ENCODE data around the gene GSK3A. TPM values are rescaled to one million over a fixed set of nuclear protein-coding genes. Genes with fewer than 3 reads are reported as not detected.

Gene GSK3A
- total and polyA plus RNA-seq, 9 of the 15 experiments (the other 6 are each of a cell fraction or from before 2014, with no cell fraction given) = 0.62 to 90.7 (median 33.3) TPM

DNA sequence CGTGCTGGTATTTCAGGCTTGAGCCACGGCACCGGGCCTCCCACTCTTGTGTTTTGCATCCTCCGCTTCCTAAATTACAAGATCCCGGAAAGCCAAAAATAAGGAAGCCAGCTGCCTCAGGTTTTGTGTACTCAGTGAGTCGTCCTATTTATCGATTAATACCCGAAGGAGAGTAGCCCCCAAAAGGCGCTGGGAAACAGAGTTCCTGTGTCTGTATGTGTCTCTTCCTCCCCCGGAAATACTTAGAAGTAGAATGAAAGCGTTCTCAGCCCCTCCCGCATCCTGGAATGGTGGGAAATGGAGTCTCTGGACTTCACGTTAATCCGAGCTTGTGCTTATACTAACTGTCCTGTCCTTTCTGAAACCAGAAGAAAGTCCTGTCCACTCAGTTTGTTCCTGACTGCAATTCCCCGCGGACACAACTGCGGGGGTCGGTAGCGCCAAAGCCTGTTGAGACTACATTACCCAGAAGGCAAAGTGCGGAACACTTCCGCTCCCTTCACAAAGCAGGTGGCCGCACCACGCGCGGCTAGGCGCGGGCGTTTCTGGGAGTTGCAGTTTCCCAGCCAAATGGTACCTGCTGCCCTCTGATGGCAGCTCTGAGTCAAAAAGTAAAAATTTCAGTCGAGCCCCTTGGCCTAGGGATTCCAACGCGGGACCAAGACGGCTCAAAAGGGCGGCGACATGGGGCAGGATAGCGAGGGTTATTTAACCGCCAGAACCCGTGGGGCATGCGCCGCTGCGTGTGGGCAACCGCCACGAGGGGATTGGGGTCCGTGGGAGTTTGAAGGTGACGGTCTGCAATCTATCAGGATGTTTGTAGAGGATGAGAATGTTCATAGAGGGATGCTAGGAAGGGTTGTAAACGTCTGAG lies 2.2 kb upstream of the GSK3A start (continued):
- TF ChIP-seq BRCA1 (IDR thresholded peaks at IDR 0.05) (no peak), BRCA1 (CRISPR knock-in tag; IDR thresholded peaks at IDR 0.05) (no peak), RFX7 (CRISPR knock-in tag; IDR thresholded peaks at IDR 0.05) (no peak), ILK (tag; IDR thresholded peaks at IDR 0.05; ENCODE audit: borderline replicate concordance, low read depth) (no peak), NONO (IDR thresholded peaks at IDR 0.05; ENCODE audit: low read depth in 2 of 2, low read length in 1 of 2) (no peak), SIN3A (IDR thresholded peaks at IDR 0.05; ENCODE audit: borderline replicate concordance in 2 of 2, control insufficient read depth in 1 of 2, low read depth in 2 of 2, low read length in 2 of 2) (no peak; a peak in 2 of 4 replicates), ELF2 (CRISPR knock-in tag; IDR thresholded peaks at IDR 0.05) (peak; percentile 93), JUND (IDR thresholded peaks at IDR 0.05; ENCODE audit: borderline replicate concordance, low read depth, low read length) (peak; percentile 57; the same call in 1 of the 2 replicates), JUND (tag; IDR thresholded peaks at IDR 0.05; ENCODE audit: borderline replicate concordance, low read depth, low read length) (peak; percentile 68; the same call in 1 of the 3 replicates), RBFOX2 (IDR thresholded peaks at IDR 0.05; ENCODE audit: low read depth, low read length) (0 out of 2 replicates have a peak, but pooled peaks have one; percentile 22), BCOR (IDR thresholded peaks at IDR 0.05) (no peak), JUN (IDR thresholded peaks at IDR 0.05; ENCODE audit: borderline replicate concordance, low read depth, low read length) (peak; percentile 65; the same call in 1 of the 2 replicates), JUN (CRISPR knock-in tag; IDR thresholded peaks at IDR 0.05; ENCODE audit: borderline replicate concordance) (no peak), NELFE (IDR thresholded peaks at IDR 0.05; ENCODE audit: insufficient read depth, insufficient read length) (no peak), CC2D1A (IDR thresholded peaks at IDR 0.05) (no peak), CHD4 (IDR thresholded peaks at IDR 0.05; ENCODE audit: insufficient read depth, insufficient replicate concordance, low read depth, low read length, poor library complexity, severe bottlenecking) (no peak), ZNF77 (CRISPR knock-in tag; IDR thresholded peaks at IDR 0.05) (no peak), RAD51 (IDR thresholded peaks at IDR 0.05; ENCODE audit: borderline replicate concordance, low read depth) (peak; percentile 67; the same call in 1 of the 2 replicates), PRMT5 (CRISPR knock-in tag; IDR thresholded peaks at IDR 0.05) (no peak), HOXB6 (CRISPR knock-in tag; IDR thresholded peaks at IDR 0.05; ENCODE audit: borderline replicate concordance) (no peak), BMI1 (IDR thresholded peaks at IDR 0.05; ENCODE audit: low read length) (no peak), HMG20A (CRISPR knock-in tag; conservative IDR thresholded peaks at IDR 0.05) (no peak)
- TF ChIP-seq, protein P1, sequence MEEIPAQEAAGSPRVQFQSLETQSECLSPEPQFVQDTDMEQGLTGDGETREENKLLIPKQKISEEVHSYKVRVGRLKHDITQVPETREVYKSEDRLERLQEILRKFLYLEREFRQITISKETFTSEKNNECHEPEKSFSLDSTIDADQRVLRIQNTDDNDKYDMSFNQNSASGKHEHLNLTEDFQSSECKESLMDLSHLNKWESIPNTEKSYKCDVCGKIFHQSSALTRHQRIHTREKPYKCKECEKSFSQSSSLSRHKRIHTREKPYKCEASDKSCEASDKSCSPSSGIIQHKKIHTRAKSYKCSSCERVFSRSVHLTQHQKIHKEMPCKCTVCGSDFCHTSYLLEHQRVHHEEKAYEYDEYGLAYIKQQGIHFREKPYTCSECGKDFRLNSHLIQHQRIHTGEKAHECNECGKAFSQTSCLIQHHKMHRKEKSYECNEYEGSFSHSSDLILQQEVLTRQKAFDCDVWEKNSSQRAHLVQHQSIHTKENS (CRISPR knock-in tag; IDR thresholded peaks at IDR 0.05) = no peak
- TF ChIP-seq, protein P2, sequence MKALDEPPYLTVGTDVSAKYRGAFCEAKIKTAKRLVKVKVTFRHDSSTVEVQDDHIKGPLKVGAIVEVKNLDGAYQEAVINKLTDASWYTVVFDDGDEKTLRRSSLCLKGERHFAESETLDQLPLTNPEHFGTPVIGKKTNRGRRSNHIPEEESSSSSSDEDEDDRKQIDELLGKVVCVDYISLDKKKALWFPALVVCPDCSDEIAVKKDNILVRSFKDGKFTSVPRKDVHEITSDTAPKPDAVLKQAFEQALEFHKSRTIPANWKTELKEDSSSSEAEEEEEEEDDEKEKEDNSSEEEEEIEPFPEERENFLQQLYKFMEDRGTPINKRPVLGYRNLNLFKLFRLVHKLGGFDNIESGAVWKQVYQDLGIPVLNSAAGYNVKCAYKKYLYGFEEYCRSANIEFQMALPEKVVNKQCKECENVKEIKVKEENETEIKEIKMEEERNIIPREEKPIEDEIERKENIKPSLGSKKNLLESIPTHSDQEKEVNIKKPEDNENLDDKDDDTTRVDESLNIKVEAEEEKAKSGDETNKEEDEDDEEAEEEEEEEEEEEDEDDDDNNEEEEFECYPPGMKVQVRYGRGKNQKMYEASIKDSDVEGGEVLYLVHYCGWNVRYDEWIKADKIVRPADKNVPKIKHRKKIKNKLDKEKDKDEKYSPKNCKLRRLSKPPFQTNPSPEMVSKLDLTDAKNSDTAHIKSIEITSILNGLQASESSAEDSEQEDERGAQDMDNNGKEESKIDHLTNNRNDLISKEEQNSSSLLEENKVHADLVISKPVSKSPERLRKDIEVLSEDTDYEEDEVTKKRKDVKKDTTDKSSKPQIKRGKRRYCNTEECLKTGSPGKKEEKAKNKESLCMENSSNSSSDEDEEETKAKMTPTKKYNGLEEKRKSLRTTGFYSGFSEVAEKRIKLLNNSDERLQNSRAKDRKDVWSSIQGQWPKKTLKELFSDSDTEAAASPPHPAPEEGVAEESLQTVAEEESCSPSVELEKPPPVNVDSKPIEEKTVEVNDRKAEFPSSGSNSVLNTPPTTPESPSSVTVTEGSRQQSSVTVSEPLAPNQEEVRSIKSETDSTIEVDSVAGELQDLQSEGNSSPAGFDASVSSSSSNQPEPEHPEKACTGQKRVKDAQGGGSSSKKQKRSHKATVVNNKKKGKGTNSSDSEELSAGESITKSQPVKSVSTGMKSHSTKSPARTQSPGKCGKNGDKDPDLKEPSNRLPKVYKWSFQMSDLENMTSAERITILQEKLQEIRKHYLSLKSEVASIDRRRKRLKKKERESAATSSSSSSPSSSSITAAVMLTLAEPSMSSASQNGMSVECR (CRISPR knock-in tag; IDR thresholded peaks at IDR 0.05) = peak; percentile 31
